Activated B cell treated with CpG ODN at 0.5 μM for 24 hours (primary cell): ENCODE data around the gene TNNT2. TPM values are rescaled to one million over a fixed set of nuclear protein-coding genes. Genes with fewer than 3 reads are reported as not detected.

ENCODE experiments used
- ATAC-seq: fragments of 200-7000 bp; cut with Tn5 transposase; one replicate; pipeline ENCODE4 v1.10.0; 2021; ENCODE audit warnings: low read depth, mild to moderate bottlenecking, moderate library complexity
- CTCF ChIA-PET: fragments of 350-600 bp; sonication (Branson Sonifier 250); formaldehyde crosslinking; loops from one replicate; lab custom pipeline; 2021; ENCODE audit warnings: antibody characterized with exemption; lab: Charles Lee
- POLR2A ChIA-PET: fragments of 350-600 bp; sonication (Branson Sonifier 250); formaldehyde crosslinking; loops from one replicate; lab custom pipeline; 2021; ENCODE audit warnings: antibody characterized with exemption; lab: Charles Lee
- DNase-seq: peaks from one replicate; pipeline ENCODE4 v3.0.0; 2022
- H3K27ac Mint-ChIP-seq: one replicate; pipeline ENCODE4 v1.8.0; 2020; ENCODE audit warnings: mixed read lengths
- H3K27me3 Mint-ChIP-seq: one replicate; pipeline ENCODE4 v1.8.0; 2021; ENCODE audit warnings: mixed read lengths
- H3K36me3 Mint-ChIP-seq: one replicate; pipeline ENCODE4 v1.8.0; 2021; ENCODE audit warnings: low read depth, mixed read lengths
- H3K4me1 Mint-ChIP-seq: one replicate; pipeline ENCODE4 v1.8.0; 2021; ENCODE audit warnings: mixed read lengths
- H3K4me3 Mint-ChIP-seq: one replicate; pipeline ENCODE4 v1.8.0; 2020; ENCODE audit warnings: mild to moderate bottlenecking, mixed read lengths
- H3K9me3 Mint-ChIP-seq: one replicate; pipeline ENCODE4 v1.8.0; 2020; ENCODE audit warnings: mixed read lengths
- intact Hi-C: fragments of 100-400 bp; cut with micrococcal nuclease; formaldehyde crosslinking; loops from one replicate; pipeline ENCODE4 v1.15.1; 2024
- total RNA-seq: library from RNA; stranded (reverse); gene quantifications from 2 replicates; pipeline ENCODE4 v1.2.3, GENCODE V29; 2022
- TF ChIP-seq, protein P1 (sequence below): fragments of 200-600 bp; IDR thresholded peaks from one replicate; pipeline ENCODE4 v1.8.0; 2022; ENCODE audit warnings: antibody characterized with exemption, mild to moderate bottlenecking

The TNNT2 gene
- total RNA-seq, 1 donor from 2014 or later, result not detected

DNA sequence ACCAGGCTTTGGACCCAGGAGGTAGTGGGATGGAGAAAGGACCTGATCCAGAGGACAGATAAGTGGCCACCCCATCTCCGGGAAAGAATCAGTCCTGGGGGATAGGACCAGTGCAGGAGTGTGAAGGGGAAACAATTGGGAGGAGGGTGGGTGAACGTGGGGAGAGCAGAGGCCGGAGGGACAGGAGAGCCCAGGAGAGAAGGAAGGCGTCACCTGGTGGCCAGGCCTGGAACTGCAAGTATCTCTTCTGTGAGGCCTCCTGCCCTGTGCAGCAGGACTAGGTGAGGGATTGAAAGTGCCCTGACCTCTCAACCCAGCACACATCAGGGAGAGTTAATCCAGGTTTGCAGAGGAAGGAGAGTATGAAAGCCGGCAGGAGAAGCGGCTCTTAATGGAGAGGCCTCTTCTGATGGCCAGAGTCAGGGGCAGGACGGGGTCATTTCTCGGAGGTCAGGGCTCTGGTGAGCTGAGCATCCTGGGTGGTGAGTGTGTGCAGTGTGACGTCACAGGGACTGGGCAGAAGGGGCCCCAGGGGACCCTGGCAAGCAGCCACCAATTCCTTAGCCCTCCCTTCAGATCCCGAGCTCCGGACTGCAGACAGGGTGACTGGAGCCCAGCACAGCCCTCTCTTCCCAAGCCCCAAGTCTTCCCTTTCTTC lies 30.8 kb upstream of the TNNT2 start:
- peak; percentile 51 for DNase-seq
- Mint-ChIP-seq H3K9me3 (no peaks in the 10 kb centered on the region), H3K36me3 (no peaks in the 10 kb centered on the region), H3K27me3 (peaks cover 6% of the 10 kb centered on the region), H3K4me1 (no peaks in the 10 kb centered on the region), H3K4me3 (no peak overlapping the region), H3K27ac (no peak overlapping the region)
- TF ChIP-seq, protein P1, sequence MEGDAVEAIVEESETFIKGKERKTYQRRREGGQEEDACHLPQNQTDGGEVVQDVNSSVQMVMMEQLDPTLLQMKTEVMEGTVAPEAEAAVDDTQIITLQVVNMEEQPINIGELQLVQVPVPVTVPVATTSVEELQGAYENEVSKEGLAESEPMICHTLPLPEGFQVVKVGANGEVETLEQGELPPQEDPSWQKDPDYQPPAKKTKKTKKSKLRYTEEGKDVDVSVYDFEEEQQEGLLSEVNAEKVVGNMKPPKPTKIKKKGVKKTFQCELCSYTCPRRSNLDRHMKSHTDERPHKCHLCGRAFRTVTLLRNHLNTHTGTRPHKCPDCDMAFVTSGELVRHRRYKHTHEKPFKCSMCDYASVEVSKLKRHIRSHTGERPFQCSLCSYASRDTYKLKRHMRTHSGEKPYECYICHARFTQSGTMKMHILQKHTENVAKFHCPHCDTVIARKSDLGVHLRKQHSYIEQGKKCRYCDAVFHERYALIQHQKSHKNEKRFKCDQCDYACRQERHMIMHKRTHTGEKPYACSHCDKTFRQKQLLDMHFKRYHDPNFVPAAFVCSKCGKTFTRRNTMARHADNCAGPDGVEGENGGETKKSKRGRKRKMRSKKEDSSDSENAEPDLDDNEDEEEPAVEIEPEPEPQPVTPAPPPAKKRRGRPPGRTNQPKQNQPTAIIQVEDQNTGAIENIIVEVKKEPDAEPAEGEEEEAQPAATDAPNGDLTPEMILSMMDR, result no peak
- peak; percentile 45 for ATAC-seq
- ChIA-PET CTCF (no interaction called here), POLR2A (no interaction called here)
- intact Hi-C loops, result loop anchor here (1.0 kb wide), 1 partner anchor 154 kb away; no protein-coding TSS in a partner anchor

DNA sequence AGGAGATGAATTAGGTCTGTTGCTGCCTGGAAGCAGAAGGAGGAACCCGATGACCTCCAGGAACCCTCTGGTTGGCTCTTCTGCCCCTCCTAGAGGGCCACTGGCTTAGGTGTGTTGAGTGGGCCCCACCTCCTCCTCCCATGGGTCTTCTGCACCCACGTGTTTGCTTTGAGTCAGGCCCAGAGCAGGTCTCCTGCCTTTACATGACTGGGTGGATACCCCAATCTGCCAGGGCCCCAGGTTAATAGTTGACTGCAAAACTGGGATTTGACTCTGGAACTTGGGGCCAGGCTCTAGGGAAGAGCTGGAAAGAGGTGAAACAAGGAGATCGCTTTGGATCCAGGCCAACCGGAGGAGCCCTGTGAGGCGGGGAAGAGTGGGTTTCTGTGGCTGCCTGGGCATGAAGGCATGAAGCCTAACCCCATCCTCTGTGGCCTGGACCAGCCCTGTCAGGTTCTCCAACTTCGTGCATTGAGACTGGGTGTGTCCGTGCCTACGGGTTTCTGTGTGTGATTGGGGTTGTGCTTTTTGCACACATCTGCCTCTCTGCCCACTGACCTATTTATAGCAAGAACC lies 29.4 kb upstream of the TNNT2 start:
- ChIA-PET POLR2A (no interaction called here), CTCF (no interaction called here)
- intact Hi-C loops, result no loop called here
- H3K9me3 Mint-ChIP-seq, result no peaks in the 10 kb centered on the region
- H3K4me1 Mint-ChIP-seq, result no peaks in the 10 kb centered on the region
- no peaks in the 10 kb centered on the region for H3K36me3 Mint-ChIP-seq
- no peak overlapping the region for H3K27ac Mint-ChIP-seq
- H3K4me3 Mint-ChIP-seq, result no peak overlapping the region
- H3K27me3 Mint-ChIP-seq, result peaks cover 6% of the 10 kb centered on the region
- DNase-seq, result no peak
- TF ChIP-seq, protein P1, result no peak
- ATAC-seq, result no peak

DNA sequence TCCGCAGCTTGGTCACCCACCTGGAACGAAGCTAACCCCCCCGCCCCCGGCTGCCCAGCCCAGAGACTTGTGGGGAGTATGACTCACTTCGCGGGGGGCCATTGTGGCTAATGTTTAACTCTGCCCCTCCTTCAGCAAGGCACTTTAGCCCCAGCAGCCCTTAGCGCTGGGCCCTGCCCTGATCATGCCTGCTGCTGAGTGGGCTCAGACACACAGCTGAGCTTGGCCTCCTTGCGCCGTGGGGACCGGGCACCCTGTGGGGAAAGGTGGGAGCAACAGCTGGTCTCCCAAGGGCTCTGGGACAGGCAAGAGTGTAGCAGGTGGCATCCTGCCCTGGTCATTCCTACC lies 28.0 kb upstream of the TNNT2 start:
- POLR2A ChIA-PET, result no interaction called here
- CTCF ChIA-PET, result interaction anchor here (1.7 kb wide), 1 partner anchor 20 kb away, joined by 6 read pairs; no protein-coding TSS in a partner anchor
- peaks cover 13% of the 10 kb centered on the region for H3K27me3 Mint-ChIP-seq
- no peaks in the 10 kb centered on the region for H3K36me3 Mint-ChIP-seq
- H3K4me1 Mint-ChIP-seq, result no peaks in the 10 kb centered on the region
- ATAC-seq, result no peak
- no peak for DNase-seq
- H3K4me3 Mint-ChIP-seq, result no peak overlapping the region
- no peak overlapping the region for H3K27ac Mint-ChIP-seq
- intact Hi-C loops, result no loop called here
- H3K9me3 Mint-ChIP-seq, result no peaks in the 10 kb centered on the region
- TF ChIP-seq, protein P1, result no peak

DNA sequence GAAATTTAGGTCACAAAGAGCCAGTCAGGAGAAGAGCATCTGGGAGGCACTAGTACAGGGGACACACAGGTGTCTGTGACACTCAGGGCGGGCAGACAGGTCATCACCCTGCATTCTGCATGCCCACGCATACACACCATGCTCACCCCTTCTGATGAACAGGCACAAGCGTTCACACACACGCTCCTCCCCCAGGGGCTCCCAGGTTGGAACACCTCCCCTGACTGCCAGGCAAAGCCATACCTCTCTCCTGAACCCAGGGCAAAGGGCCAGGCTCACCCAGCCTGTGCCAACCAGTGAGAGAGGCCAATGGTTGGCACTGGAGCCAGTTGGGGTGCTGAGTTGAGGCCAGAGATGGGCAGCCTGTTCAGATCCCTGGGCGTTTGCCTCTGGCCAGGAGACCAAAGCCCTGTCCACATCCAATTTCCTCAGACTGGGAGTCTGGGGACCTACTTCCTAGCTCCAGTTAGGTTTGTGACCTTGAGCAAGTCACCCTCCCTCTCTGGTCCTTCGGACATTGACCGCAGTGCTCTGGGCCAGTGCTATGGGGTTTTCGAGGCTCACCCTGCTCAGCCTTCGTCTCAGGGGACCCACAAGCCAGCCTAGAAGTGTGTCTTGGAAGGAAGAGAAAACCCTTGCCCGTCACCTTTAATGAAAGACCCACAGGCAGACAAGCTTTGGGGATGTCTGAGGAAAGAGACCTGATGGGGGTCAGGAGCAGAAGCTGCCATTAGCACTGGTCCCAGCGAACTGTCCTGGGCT lies 27.4 kb upstream of the TNNT2 start:
- Mint-ChIP-seq H3K9me3 (no peaks in the 10 kb centered on the region), H3K4me3 (no peak overlapping the region), H3K27ac (no peak overlapping the region), H3K36me3 (no peaks in the 10 kb centered on the region), H3K4me1 (no peaks in the 10 kb centered on the region), H3K27me3 (peaks cover 17% of the 10 kb centered on the region)
- ATAC-seq (no peak), DNase-seq (no peak)
- ChIA-PET POLR2A (no interaction called here), CTCF (interaction anchor here (1.2 to 1.7 kb wide), 2 partner anchors 15 to 20 kb away, joined by 3 to 6 read pairs; no protein-coding TSS in a partner anchor)
- intact Hi-C loops, result no loop called here
- TF ChIP-seq, protein P1, result no peak

DNA sequence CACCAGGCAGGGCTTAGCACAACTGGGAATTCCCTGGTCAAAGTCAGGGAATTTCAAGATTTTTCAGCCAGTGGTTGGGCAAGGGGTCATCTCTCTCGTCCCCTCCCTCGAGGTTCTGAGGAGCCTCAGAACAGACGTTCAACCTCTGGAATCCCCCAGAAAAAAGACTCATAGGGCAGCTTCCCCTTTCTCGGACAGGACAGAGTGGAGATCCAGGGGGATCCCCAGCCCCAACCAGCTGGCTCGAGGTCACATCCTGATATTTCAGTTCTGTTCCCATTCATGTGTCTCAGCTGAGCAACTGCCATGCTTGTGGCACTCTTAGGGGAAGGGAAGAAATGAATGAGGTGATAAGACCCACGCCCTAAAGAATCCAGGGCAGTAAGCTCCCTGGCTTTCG lies 26.6 kb upstream of the TNNT2 start:
- Mint-ChIP-seq H3K9me3 (no peaks in the 10 kb centered on the region), H3K36me3 (no peaks in the 10 kb centered on the region), H3K4me3 (no peak overlapping the region), H3K27ac (no peak overlapping the region), H3K27me3 (peaks cover 15% of the 10 kb centered on the region), H3K4me1 (no peaks in the 10 kb centered on the region)
- ATAC-seq, result no peak
- DNase-seq, result no peak
- intact Hi-C loops, result no loop called here
- ChIA-PET CTCF (interaction anchor here (1.2 kb wide), 1 partner anchor 14 kb away, joined by 3 read pairs; no protein-coding TSS in a partner anchor), POLR2A (no interaction called here)
- TF ChIP-seq, protein P1, result no peak
